ENCODE data around the gene CHL1.

Gene CHL1

GRCh38 chr3:373193-373779, 176.7 kb downstream of the CHL1 start:
- TF ChIP-seq, protein P1, sequence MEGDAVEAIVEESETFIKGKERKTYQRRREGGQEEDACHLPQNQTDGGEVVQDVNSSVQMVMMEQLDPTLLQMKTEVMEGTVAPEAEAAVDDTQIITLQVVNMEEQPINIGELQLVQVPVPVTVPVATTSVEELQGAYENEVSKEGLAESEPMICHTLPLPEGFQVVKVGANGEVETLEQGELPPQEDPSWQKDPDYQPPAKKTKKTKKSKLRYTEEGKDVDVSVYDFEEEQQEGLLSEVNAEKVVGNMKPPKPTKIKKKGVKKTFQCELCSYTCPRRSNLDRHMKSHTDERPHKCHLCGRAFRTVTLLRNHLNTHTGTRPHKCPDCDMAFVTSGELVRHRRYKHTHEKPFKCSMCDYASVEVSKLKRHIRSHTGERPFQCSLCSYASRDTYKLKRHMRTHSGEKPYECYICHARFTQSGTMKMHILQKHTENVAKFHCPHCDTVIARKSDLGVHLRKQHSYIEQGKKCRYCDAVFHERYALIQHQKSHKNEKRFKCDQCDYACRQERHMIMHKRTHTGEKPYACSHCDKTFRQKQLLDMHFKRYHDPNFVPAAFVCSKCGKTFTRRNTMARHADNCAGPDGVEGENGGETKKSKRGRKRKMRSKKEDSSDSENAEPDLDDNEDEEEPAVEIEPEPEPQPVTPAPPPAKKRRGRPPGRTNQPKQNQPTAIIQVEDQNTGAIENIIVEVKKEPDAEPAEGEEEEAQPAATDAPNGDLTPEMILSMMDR (IDR thresholded peaks at IDR 0.05; ENCODE audit: control extremely low read depth, extremely low read depth, low read depth, missing control alignments), result no peak
- CTCF ChIA-PET, result no interaction called here
- POLR2A ChIA-PET, result no interaction called here
- no peak for DNase-seq (ENCODE audit: extremely low spot score)

GRCh38 chr3:374459-374858, 177.9 kb downstream of the CHL1 start:
- no peak for DNase-seq (ENCODE audit: extremely low spot score)
- CTCF ChIA-PET, result no interaction called here
- POLR2A ChIA-PET, result no interaction called here
- TF ChIP-seq, protein P1 (IDR thresholded peaks at IDR 0.05; ENCODE audit: control extremely low read depth, extremely low read depth, low read depth, missing control alignments), result no peak

DNA sequence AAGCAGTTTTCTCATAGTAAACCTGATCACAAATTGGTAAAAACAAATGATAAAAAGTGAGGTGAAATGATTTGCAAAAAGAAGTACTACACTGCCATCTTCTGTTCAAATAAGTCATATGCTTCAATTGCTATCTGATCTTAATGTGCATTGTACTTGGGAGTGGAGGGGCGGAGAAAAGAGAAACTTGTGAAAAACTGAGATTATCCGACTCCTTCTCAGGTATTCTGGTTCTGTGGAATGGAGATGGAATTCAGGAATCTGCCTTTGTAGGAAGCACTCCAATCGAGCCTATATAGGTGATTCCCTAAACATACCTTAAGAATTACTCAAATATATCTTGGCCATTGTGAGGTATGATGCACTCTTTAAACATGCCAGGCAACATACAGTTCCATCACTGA, 180.6 kb downstream of the CHL1 start:
- peak; percentile 15 for DNase-seq (ENCODE audit: extremely low spot score)
- TF ChIP-seq, protein P1 (IDR thresholded peaks at IDR 0.05; ENCODE audit: control extremely low read depth, extremely low read depth, low read depth, missing control alignments), result peak; percentile 53
- CTCF ChIA-PET, result interaction anchor here (1.0 to 5.1 kb wide), 3 partner anchors 15 to 23 kb away, joined by 3 to 28 read pairs (median 8); no protein-coding TSS in a partner anchor
- POLR2A ChIA-PET, result no interaction called here

DNA sequence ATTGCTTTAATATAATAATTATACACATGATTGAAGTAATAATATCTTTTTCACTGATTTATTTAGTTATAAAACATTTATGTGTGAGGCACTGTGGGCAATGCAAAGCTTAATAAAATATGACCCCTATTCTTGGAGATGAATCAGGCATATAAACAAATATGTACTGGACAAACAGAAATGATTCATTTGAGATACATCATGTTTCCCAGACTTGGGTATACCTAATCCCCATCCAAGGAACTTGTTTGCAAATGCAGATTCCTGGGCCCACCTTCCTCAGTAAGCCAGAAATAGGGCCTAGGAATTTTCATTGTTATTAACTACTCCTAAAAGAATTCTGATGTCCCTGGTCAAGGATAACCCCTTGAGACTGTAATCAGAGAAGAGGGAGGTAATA, 184.2 kb downstream of the CHL1 start:
- no peak for DNase-seq (ENCODE audit: extremely low spot score)
- POLR2A ChIA-PET, result no interaction called here
- TF ChIP-seq, protein P1 (IDR thresholded peaks at IDR 0.05; ENCODE audit: control extremely low read depth, extremely low read depth, low read depth, missing control alignments), result no peak
- CTCF ChIA-PET, result interaction anchor here (5.1 kb wide), 1 partner anchor 27 kb away, joined by 28 read pairs; no protein-coding TSS in a partner anchor

DNA sequence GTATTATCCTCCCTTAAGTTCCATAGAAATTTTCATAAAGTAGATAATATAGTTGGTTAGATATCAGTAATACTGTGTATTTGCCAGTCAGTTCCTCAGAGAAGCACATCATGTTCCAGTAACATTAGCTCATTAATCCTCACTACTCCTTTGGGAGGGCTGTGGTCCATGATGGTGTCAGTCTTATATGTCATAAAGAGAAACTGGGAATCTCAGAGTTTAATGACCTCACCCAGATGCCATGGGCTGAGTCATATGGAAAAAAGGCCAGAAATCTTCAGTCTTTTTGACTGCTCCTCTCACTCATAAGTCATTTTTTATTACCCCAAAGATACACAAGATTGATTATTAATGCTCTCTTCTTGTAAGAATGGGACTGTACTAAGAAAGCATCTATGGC, 188.6 kb downstream of the CHL1 start:
- ChIA-PET CTCF (interaction anchor here (1.0 kb wide), 1 partner anchor 31 kb away, joined by 3 read pairs; no protein-coding TSS in a partner anchor), POLR2A (no interaction called here)
- no peak for DNase-seq (ENCODE audit: extremely low spot score)
- TF ChIP-seq, protein P1 (IDR thresholded peaks at IDR 0.05; ENCODE audit: control extremely low read depth, extremely low read depth, low read depth, missing control alignments), result no peak

DNA sequence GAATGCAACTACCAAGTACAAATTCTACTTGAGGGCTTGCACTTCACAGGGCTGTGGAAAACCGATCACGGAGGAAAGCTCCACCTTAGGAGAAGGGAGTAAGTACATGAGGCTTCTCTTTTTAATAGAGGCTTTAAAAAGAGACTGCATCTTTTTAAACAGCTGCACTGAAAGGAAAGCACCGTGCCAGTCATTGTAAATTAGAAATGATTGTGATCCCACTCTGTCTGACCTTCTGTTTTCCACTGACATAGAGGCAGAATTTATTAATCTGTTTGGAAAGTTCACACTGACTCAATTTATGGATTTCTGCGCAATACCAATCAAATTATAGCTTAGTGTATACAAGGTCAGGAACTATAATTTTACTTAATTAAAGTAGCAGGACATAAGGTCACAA, 198.2 kb downstream of the CHL1 start:
- DNase-seq (ENCODE audit: extremely low spot score), result no peak
- TF ChIP-seq, protein P1 (IDR thresholded peaks at IDR 0.05; ENCODE audit: control extremely low read depth, extremely low read depth, low read depth, missing control alignments), result no peak
- POLR2A ChIA-PET, result no interaction called here
- CTCF ChIA-PET, result interaction anchor here (0.6 to 2.9 kb wide), 5 partner anchors 9 to 36 kb away, joined by 3 to 13 read pairs (median 3); no protein-coding TSS in a partner anchor
